ENCODE measurements around the gene SCRN3. TPM values are rescaled to one million over a fixed set of nuclear protein-coding genes. Genes with fewer than 3 reads are reported as not detected.
A peak's percentile ranks its signal among the peaks of the same experiment; 100 is the strongest.

The SCRN3 gene
- total RNA-seq, 4 donors from 2014 or later, result 2.6 to 46.8 (median 16.2) TPM

- TF ChIP-seq CTCF (IDR thresholded peaks at IDR 0.05), result no peak
- no peak for TF ChIP-seq POLR2A (IDR thresholded peaks at IDR 0.05)
- H3K27me3 ChIP-seq, result no peaks in the 10 kb centered on the region
- no peaks in the 10 kb centered on the region for H3K9me3 ChIP-seq
- H3K4me3 ChIP-seq, result no peak overlapping the region
- H3K36me3 ChIP-seq, result no peaks in the 10 kb centered on the region
- peaks cover 0 to 14% of the 10 kb centered on the region in 2 donors for H3K4me1 ChIP-seq
- no peak for DNase-seq
- no peak overlapping the region for H3K27ac ChIP-seq
- intact Hi-C loops (cut with DNase I; ENCODE audit: low total_unique reads), result no loop called here
These were observed 2.8 kb upstream of the SCRN3 start for GRCh38 chr2:174392706-174393105.

GRCh38 chr2:174395969-174396630 lies 570 bp downstream of the SCRN3 start:
- Histone ChIP-seq H3K27ac (peak overlapping the region; percentile 69 to 81), H3K36me3 (no peaks in the 10 kb centered on the region), H3K4me3 (peak overlapping the region; percentile 54 to 79), H3K4me1 (peaks cover 0 to 14% of the 10 kb centered on the region in 2 donors), H3K9me3 (no peaks in the 10 kb centered on the region), H3K27me3 (no peaks in the 10 kb centered on the region)
- no peak for DNase-seq
- intact Hi-C loops (cut with DNase I; ENCODE audit: low total_unique reads), result no loop called here
- TF ChIP-seq POLR2A (IDR thresholded peaks at IDR 0.05) (no peak), CTCF (IDR thresholded peaks at IDR 0.05) (no peak)

GRCh38 chr2:174397773-174398172 lies 2.2 kb downstream of the SCRN3 start:
- H3K4me3 ChIP-seq, result no peak overlapping the region
- TF ChIP-seq POLR2A (IDR thresholded peaks at IDR 0.05) (no peak), CTCF (IDR thresholded peaks at IDR 0.05) (no peak)
- peaks cover 0 to 14% of the 10 kb centered on the region in 2 donors for H3K4me1 ChIP-seq
- no peak for DNase-seq
- H3K36me3 ChIP-seq, result no peaks in the 10 kb centered on the region
- H3K27me3 ChIP-seq, result no peaks in the 10 kb centered on the region
- H3K27ac ChIP-seq, result no peak overlapping the region
- intact Hi-C loops (cut with DNase I; ENCODE audit: low total_unique reads), result no loop called here
- no peaks in the 10 kb centered on the region for H3K9me3 ChIP-seq

- H3K9me3 ChIP-seq, result no peaks in the 10 kb centered on the region
- H3K36me3 ChIP-seq, result no peaks in the 10 kb centered on the region
- intact Hi-C loops (cut with DNase I; ENCODE audit: low total_unique reads), result no loop called here
- no peaks in the 10 kb centered on the region for H3K27me3 ChIP-seq
- H3K4me1 ChIP-seq, result no peaks in the 10 kb centered on the region
- no peak overlapping the region for H3K27ac ChIP-seq
- no peak overlapping the region for H3K4me3 ChIP-seq
- no peak for DNase-seq
- no peak for TF ChIP-seq CTCF (IDR thresholded peaks at IDR 0.05)
- TF ChIP-seq POLR2A (IDR thresholded peaks at IDR 0.05), result no peak
These were observed 3.6 kb downstream of the SCRN3 start for GRCh38 chr2:174399171-174399570.

GRCh38 chr2:174400853-174401252 lies 5.3 kb downstream of the SCRN3 start:
- H3K27me3 ChIP-seq, result no peaks in the 10 kb centered on the region
- H3K4me1 ChIP-seq, result no peaks in the 10 kb centered on the region
- H3K36me3 ChIP-seq, result no peaks in the 10 kb centered on the region
- no peak overlapping the region for H3K27ac ChIP-seq
- no peaks in the 10 kb centered on the region for H3K9me3 ChIP-seq
- DNase-seq, result no peak
- TF ChIP-seq POLR2A (IDR thresholded peaks at IDR 0.05), result no peak
- no peak for TF ChIP-seq CTCF (IDR thresholded peaks at IDR 0.05)
- no peak overlapping the region for H3K4me3 ChIP-seq
- intact Hi-C loops (cut with DNase I; ENCODE audit: low total_unique reads), result no loop called here
